Breast epithelium (tissue), 3 donors: ENCODE measurements around the gene ATXN7L1.

ENCODE experiments used
- CTCF ChIP-seq, 3 donors: fragments of 450-650 bp; IDR thresholded peaks; one replicate each; pipeline ENCODE4 v1.5.1; 2016 to 2017; ENCODE audit warnings: antibody characterized with exemption in 3 of 3, mild to moderate bottlenecking in 3 of 3, moderate library complexity in 3 of 3
- POLR2A ChIP-seq: fragments of 450-650 bp; IDR thresholded peaks from one replicate; pipeline ENCODE4 v1.6.1; 2016; ENCODE audit warnings: antibody characterized with exemption, mild to moderate bottlenecking, moderate library complexity
- POLR2AphosphoS5 ChIP-seq, 3 donors: sonication (generic); formaldehyde crosslinking; IDR thresholded peaks; one replicate each; pipeline ENCODE4 v1.6.1; 2017; ENCODE audit warnings: antibody characterized with exemption in 3 of 3

- TF ChIP-seq CTCF (IDR thresholded peaks at IDR 0.05) = no peak
- no peak for TF ChIP-seq POLR2A
- no peak for TF ChIP-seq POLR2AphosphoS5 (IDR thresholded peaks at IDR 0.05)
Observed at GRCh38 chr7:105800442-105800841, 76.0 kb downstream of the ATXN7L1 start.
